Heart left ventricle (tissue), 16 donors: ENCODE results near the gene FAM222A. TPM values are rescaled to one million over a fixed set of nuclear protein-coding genes. Genes with fewer than 3 reads are reported as not detected.

Source experiments
- ATAC-seq, 4 donors: fragments of 200-7000 bp; cut with Tn5 transposase; one replicate each; pipeline ENCODE4 v1.9.1; 2020 to 2022; ENCODE audit warnings: moderate library complexity in 4 of 4, mild to moderate bottlenecking in 3 of 4, moderate number of reproducible peaks in 1 of 4
- DNase-seq, 5 donors: peaks; one replicate each; pipeline ENCODE4 v3.0.0-alpha.2; 2020
- H3K27ac ChIP-seq, 12 donors: fragments of 200-600 bp; sonication (generic) in 4 of 12; one replicate each; pipeline versions ENCODE4 v1.5.0 to v1.8.0; 2016 to 2022; ENCODE audit warnings: mild to moderate bottlenecking in 2 of 12
- H3K27me3 ChIP-seq, 9 donors: fragments of 200-600 bp; sonication (generic) in 2 of 9; one replicate each; pipeline versions ENCODE4 v1.5.1 to v1.8.0; 2016 to 2022; ENCODE audit warnings: mild to moderate bottlenecking in 3 of 9
- H3K36me3 ChIP-seq, 9 donors: fragments of 200-600 bp; sonication (generic) in 2 of 9; one replicate each; pipeline versions ENCODE4 v1.5.0 to v1.8.0; 2018 to 2022; ENCODE audit warnings: mild to moderate bottlenecking in 2 of 9
- H3K4me1 ChIP-seq, 12 donors: fragments of 200-600 bp; sonication (generic) in 4 of 12; one replicate each; pipeline versions ENCODE4 v1.5.0 to v1.8.0; 2016 to 2022; ENCODE audit warnings: mild to moderate bottlenecking in 3 of 12
- H3K4me3 ChIP-seq, 12 donors: fragments of 200-600 bp; sonication (generic) in 4 of 12; one replicate each; pipeline versions ENCODE4 v1.5.0 to v1.8.0; 2017 to 2022; ENCODE audit warnings: mild to moderate bottlenecking in 9 of 12, moderate library complexity in 4 of 12
- H3K9me3 ChIP-seq, 12 donors: fragments of 200-600 bp; sonication (generic) in 4 of 12; one replicate each; pipeline versions ENCODE4 v1.5.0 to v1.8.0; 2016 to 2022; ENCODE audit warnings: mild to moderate bottlenecking in 1 of 12
- CTCF ChIP-seq, 12 donors: fragments of 200-600 bp; sonication (generic) in 4 of 12; IDR thresholded peaks; one replicate each; pipeline versions ENCODE4 v1.5.0 to v1.8.0; 2018 to 2022; ENCODE audit warnings: antibody characterized with exemption in 12 of 12, mild to moderate bottlenecking in 5 of 12
- POLR2A ChIP-seq, 2 donors: fragments of 450-650 bp; IDR thresholded peaks; one replicate each; pipeline ENCODE4 v1.6.1; 2017; ENCODE audit warnings: antibody characterized with exemption in 2 of 2, mild to moderate bottlenecking in 2 of 2, moderate library complexity in 2 of 2
- WGBS, 4 donors: extraction: QIAGEN DNeasy Blood & Tissue Kit in 2 of 4; methylation state at CpG; one replicate each; pipeline versions ENCODE4 v1.1.5 to v1.1.7; 2013 to 2018; 5-methylcytosine and 5-hydroxymethylcytosine counted together
- intact Hi-C, 10 donors: fragments of 100-400 bp; cut with DNase I; formaldehyde crosslinking; loops; one replicate each; pipeline versions ENCODE4 v1.11.1 to v1.14.2; 2022
- polyA plus RNA-seq, 2 donors: library from polyadenylated mRNA; stranded (reverse); fragments of 200-250 nt; gene quantifications; one replicate each; pipeline ENCODE4 v1.2.3, GENCODE V29; 2013
- total RNA-seq, 9 donors: library from RNA; depleted of rRNA in 2 of 9; stranded (reverse); fragments of >200 nt in 2 of 9; fragmentation: NEBNext Ultra II Directional in 3 of 9; extraction: Animal tissue kit (Norgen Biotek cat#: 25700) in 3 of 9; gene quantifications; one replicate each; pipeline versions ENCODE4 v1.1.0 to v1.2.4, GENCODE V29; 2016 to 2023
- donor health status: ischemic (EF 13 %, LVEDD 7.1; RV severe dilation, severe dysfunction).
- donor health status: healthy with polysubstance abuse.
- donor health status: DM: no; HTN: yes; CAD: no.
- donor health status: DM: no; HTN: no; CAD: no.
- donor health status: ischemic (EF 25% LVEDD 6.9; RV normal size, moderate dysfunction).
- donor health status: ischemic (EF 25% LVEDD 5.7; RV mildly dilated, moderate dysfunction).
- donor health status: healthy.
- donor health status: DM: yes; HTN: yes; CAD: no.
- donor health status: ischemic (EF 35%, LVEDD 5.7; RV mildly dilated, moderate dysfunction).
- donor health status: nonischemic (EF 11% LVEDD 7.7; RV severe dilation, severe dysfunction).
- donor health status: DM: yes; HTN: yes; CAD: no.
- donor health status: PGD.
- donor health status: ischemic (EF 29% LVEDD 5.4; RV normal size, mild dysfunction).
- donor health status: nonischemic (EF 23%, LVEDD 6.1; RV moderate dilation, normal function).

The FAM222A gene
- total and polyA plus RNA-seq, 11 donors = 3.5 to 45.8 (median 10.2) TPM

DNA sequence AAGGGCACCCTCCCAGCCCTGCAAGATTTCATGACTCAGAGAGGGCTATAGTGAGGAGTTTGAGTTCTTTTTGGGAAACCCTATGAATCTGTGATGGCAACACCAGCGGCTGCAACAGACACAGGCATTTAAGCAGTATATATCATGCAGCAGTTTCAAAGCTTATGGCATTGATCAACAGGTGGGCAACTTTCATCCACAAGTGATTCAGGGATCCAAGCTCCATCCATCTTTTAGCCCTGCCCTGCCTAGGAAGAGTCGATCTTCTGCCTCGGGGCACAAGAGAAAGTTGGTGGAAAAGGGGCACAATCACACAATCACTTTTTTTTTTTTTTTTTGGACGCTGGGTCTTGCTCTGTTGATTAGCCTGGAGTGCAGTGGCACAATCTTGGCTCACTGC is 8.3 kb upstream of the FAM222A start:
- no peak for TF ChIP-seq CTCF (IDR thresholded peaks at IDR 0.05)
- no peak for TF ChIP-seq POLR2A (IDR thresholded peaks at IDR 0.05)
- intact Hi-C loops = no loop called here
- no peak overlapping the region for H3K27ac ChIP-seq
- no peak for ATAC-seq
- no peaks in the 10 kb centered on the region for H3K36me3 ChIP-seq
- peaks cover 0 to 5% (median under 1%) of the 10 kb centered on the region in 9 donors for H3K27me3 ChIP-seq
- H3K4me3 ChIP-seq = no peak overlapping the region
- 78 to 84% (median 79%) methylated on average over 4 of the region's 4 CpGs for WGBS, 4 donors
- H3K9me3 ChIP-seq = no peaks in the 10 kb centered on the region
- DNase-seq = no peak
- no peaks in the 10 kb centered on the region for H3K4me1 ChIP-seq

GRCh38 chr12:109706398-109706746 is 7.3 kb upstream of the FAM222A start:
- DNase-seq (no peak), ATAC-seq (no peak)
- Histone ChIP-seq H3K4me1 (no peaks in the 10 kb centered on the region), H3K27me3 (peaks cover 0 to 13% (median 4%) of the 10 kb centered on the region in 9 donors), H3K36me3 (no peaks in the 10 kb centered on the region), H3K4me3 (no peak overlapping the region), H3K9me3 (no peaks in the 10 kb centered on the region), H3K27ac (no peak overlapping the region)
- TF ChIP-seq POLR2A (IDR thresholded peaks at IDR 0.05) (no peak), CTCF (IDR thresholded peaks at IDR 0.05) (no peak)
- intact Hi-C loops = no loop called here
- WGBS, 4 donors = 82 to 97% (median 89%) methylated on average over 2 of the region's 2 CpGs

- H3K4me1 ChIP-seq = peaks cover 0 to 4% (median 2%) of the 10 kb centered on the region in 12 donors
- H3K9me3 ChIP-seq = no peaks in the 10 kb centered on the region
- ATAC-seq (no peak), DNase-seq (no peak)
- H3K36me3 ChIP-seq = no peaks in the 10 kb centered on the region
- WGBS, 4 donors = 70 to 80% (median 72%) methylated on average over 9 to 10 of the region's 10 CpGs
- no peak overlapping the region for H3K27ac ChIP-seq
- intact Hi-C loops = no loop called here
- no peak for TF ChIP-seq POLR2A (IDR thresholded peaks at IDR 0.05)
- no peak for TF ChIP-seq CTCF (IDR thresholded peaks at IDR 0.05)
- peaks cover 0 to 17% (median 5%) of the 10 kb centered on the region in 9 donors for H3K27me3 ChIP-seq
- H3K4me3 ChIP-seq = no peak overlapping the region
Observed at GRCh38 chr12:109706747-109707469, 6.7 kb upstream of the FAM222A start.

DNA sequence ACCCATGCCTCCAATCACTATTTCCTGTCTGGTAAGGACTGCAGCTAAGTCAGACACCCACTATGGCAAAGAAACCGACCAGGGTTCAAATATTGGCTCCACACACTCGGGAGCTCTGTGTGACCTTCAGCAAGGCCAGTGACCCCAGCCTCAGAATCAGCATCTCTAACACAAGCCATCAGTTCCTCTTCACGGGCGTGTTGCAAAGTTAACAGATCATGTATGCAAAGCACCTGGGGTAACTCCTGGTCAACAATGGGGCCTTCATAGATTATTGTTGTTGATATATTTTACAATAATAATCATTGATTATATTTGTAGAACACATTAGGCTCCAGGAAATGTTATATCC is 6.2 kb upstream of the FAM222A start:
- DNase-seq = no peak
- TF ChIP-seq CTCF (IDR thresholded peaks at IDR 0.05) (no peak), POLR2A (IDR thresholded peaks at IDR 0.05) (no peak)
- ATAC-seq = no peak
- intact Hi-C loops = no loop called here
- Histone ChIP-seq H3K27ac (no peak overlapping the region), H3K9me3 (no peaks in the 10 kb centered on the region), H3K36me3 (no peaks in the 10 kb centered on the region), H3K27me3 (peaks cover 0 to 23% (median 10%) of the 10 kb centered on the region in 9 donors), H3K4me1 (peaks cover 0 to 9% (median 4%) of the 10 kb centered on the region in 12 donors), H3K4me3 (no peak overlapping the region)
- WGBS, 4 donors = 66 to 79% (median 74%) methylated on average over 4 of the region's 4 CpGs
